BJ (cell line): ENCODE results near the gene RAB11FIP5. TPM values are rescaled to one million over a fixed set of nuclear protein-coding genes. Genes with fewer than 3 reads are reported as not detected.
"Not testable (repeated sequence)": the region's sequence is repeated elsewhere in the genome, so short reads cannot be mapped to it uniquely, and the experiment has no call there.

ENCODE experiments used
- CTCF ChIA-PET: fragments of 350-600 bp; formaldehyde crosslinking; extraction: SDS; loops from one replicate; lab custom pipeline; 2021; ENCODE audit warnings: antibody characterized with exemption, inconsistent platforms; lab: Yijun Ruan, JAX
- POLR2A ChIA-PET: fragments of 300-600 bp; sonication (Branson Sonifier 250); formaldehyde crosslinking; extraction: SDS; loops from one replicate; lab custom pipeline; 2021; ENCODE audit warnings: antibody characterized with exemption; lab: Charles Lee
- DNase-seq: peaks from one replicate; pipeline ENCODE4 v3.0.0-alpha.2; 2011; ENCODE audit warnings: low read depth
- H3K27me3 ChIP-seq: 2 replicates; pipeline ENCODE4 v1.6.0; 2011; ENCODE audit warnings: low read length; ENCODE audit not compliant: control insufficient read depth, insufficient read depth
- H3K36me3 ChIP-seq: 2 replicates; pipeline ENCODE4 v1.5.1; 2011; ENCODE audit warnings: low read length; ENCODE audit not compliant: control insufficient read depth, insufficient read depth
- H3K4me3 ChIP-seq: 2 replicates; pipeline ENCODE4 v1.5.1; 2011; ENCODE audit warnings: low read depth, mild to moderate bottlenecking, control low read depth, low read length
- polyA plus RNA-seq: library from polyadenylated mRNA; depleted of rRNA; stranded (reverse); fragments of >200 nt; gene quantifications from 2 replicates; pipeline ENCODE4 v1.2.3, GENCODE V29; 2011
- TF ChIP-seq, protein P1 (sequence below): IDR thresholded peaks from 2 replicates; pipeline ENCODE4 v1.5.1; 2011; ENCODE audit warnings: low read depth, mild to moderate bottlenecking, control low read depth, inconsistent platforms, low read length, moderate library complexity; ENCODE audit not compliant: insufficient read depth

Gene RAB11FIP5
- polyA plus RNA-seq, 1 experiment: 52.0 TPM

GRCh38 chr2:73103018-73103542, 9.7 kb downstream of the RAB11FIP5 start:
- H3K4me3 ChIP-seq: no peak overlapping the region
- no peak for DNase-seq
- peaks cover 2% of the 10 kb centered on the region; the same call in 1 of the 2 replicates for H3K36me3 ChIP-seq
- TF ChIP-seq, protein P1, sequence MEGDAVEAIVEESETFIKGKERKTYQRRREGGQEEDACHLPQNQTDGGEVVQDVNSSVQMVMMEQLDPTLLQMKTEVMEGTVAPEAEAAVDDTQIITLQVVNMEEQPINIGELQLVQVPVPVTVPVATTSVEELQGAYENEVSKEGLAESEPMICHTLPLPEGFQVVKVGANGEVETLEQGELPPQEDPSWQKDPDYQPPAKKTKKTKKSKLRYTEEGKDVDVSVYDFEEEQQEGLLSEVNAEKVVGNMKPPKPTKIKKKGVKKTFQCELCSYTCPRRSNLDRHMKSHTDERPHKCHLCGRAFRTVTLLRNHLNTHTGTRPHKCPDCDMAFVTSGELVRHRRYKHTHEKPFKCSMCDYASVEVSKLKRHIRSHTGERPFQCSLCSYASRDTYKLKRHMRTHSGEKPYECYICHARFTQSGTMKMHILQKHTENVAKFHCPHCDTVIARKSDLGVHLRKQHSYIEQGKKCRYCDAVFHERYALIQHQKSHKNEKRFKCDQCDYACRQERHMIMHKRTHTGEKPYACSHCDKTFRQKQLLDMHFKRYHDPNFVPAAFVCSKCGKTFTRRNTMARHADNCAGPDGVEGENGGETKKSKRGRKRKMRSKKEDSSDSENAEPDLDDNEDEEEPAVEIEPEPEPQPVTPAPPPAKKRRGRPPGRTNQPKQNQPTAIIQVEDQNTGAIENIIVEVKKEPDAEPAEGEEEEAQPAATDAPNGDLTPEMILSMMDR: no peak
- ChIA-PET CTCF (interaction anchor here (0.7 to 1.5 kb wide), 4 partner anchors 9 to 210 kb away, joined by 3 to 6 read pairs (median 4); no protein-coding TSS in a partner anchor), POLR2A (no interaction called here)
- H3K27me3 ChIP-seq: no peaks in the 10 kb centered on the region

DNA sequence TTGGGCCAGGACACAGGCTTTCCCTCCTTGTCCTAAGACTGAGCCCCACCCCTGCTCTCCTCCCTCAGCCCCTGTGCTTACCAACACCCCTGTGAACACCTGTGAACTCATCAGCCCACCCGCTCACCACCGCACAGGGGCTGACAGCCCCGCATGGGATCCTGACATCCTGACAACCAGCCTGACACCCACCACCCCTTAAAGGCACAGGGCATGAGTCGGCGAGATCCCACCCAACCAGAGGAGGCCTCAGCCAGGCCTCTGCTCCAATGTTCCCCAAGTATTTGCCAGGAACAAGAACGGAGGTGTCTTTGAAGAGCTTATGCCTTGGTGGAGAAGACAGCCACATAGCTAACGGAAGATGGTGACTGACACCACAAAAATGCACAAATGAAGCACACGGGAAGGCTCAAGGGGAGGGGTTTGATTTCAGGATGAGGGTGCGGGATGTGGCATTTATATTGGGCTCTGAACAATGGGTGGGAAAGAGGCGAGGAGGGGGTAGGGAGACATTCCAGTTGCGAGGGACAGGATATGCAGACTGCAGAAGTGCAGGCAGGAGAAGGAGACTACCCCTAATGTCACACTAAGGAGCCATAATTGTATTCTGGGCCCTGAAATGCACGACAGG, 11.0 kb downstream of the RAB11FIP5 start:
- Histone ChIP-seq H3K27me3 (no peaks in the 10 kb centered on the region), H3K36me3 (peaks cover 2% of the 10 kb centered on the region), H3K4me3 (no peak overlapping the region)
- TF ChIP-seq, protein P1: no peak
- POLR2A ChIA-PET: no interaction called here
- CTCF ChIA-PET: interaction anchor here (0.7 kb wide), 1 partner anchor 55 kb away, joined by 3 read pairs; no protein-coding TSS in a partner anchor
- no peak for DNase-seq

GRCh38 chr2:73100956-73101355, 11.8 kb downstream of the RAB11FIP5 start:
- no peaks in the 10 kb centered on the region for H3K27me3 ChIP-seq
- H3K4me3 ChIP-seq: no peak overlapping the region
- H3K36me3 ChIP-seq: peaks cover 2% of the 10 kb centered on the region
- ChIA-PET POLR2A (no interaction called here), CTCF (interaction anchor here (0.6 kb wide), 1 partner anchor 107 kb away, joined by 4 read pairs; no protein-coding TSS in a partner anchor)
- TF ChIP-seq, protein P1: no peak
- DNase-seq: no peak

DNA sequence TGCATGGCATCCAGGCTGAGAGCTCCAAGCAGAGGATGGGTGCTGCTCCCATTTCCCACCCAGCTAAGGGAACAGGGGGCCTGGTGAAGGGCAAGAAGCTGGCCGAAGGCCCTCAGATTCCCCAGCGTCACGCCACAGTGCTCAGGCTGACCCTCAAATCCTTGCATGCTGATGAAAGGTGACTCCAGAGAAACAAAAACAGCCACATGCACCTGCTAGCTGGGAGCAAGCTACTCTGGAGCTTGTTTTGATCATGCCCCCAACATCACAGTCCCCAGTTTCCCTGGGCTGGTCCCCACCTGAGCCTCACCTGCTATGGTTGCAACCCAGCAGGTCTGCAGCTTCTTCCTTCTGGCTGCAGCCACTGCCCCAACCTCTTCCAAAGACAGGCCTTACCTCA, 13.3 kb downstream of the RAB11FIP5 start:
- no peak overlapping the region for H3K4me3 ChIP-seq
- ChIA-PET CTCF (interaction anchor here (0.8 to 1.8 kb wide), 6 partner anchors 10 to 206 kb away, joined by 3 to 5 read pairs (median 4); partner anchors contain the start of gene RAB11FIP5), POLR2A (no interaction called here)
- TF ChIP-seq, protein P1: no peak
- no peak for DNase-seq
- no peaks in the 10 kb centered on the region; the same call in none of the 2 replicates for H3K36me3 ChIP-seq
- H3K27me3 ChIP-seq: no peaks in the 10 kb centered on the region

DNA sequence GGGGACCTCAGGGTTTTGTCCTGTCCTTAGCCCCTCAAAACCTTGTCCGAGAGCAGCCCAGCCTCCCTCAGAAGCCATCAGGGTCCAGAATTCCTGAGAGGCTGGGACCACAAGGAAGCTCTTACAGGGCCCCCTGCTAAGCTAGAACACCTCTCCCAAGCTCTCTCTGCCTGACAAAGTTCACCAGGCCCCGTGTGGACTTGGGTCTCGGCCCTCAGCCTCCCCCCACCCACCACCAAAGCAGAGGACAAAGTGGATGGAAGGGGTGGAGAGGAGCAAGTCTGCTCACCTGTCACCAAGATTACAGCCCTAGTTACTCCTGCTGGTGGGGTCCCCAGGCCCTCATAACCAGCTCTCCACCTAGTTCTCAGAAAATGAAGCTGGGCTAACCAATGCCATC, 16.8 kb downstream of the RAB11FIP5 start:
- Histone ChIP-seq H3K27me3 (no peaks in the 10 kb centered on the region), H3K36me3 (no peaks in the 10 kb centered on the region; the same call in none of the 2 replicates), H3K4me3 (no peak overlapping the region)
- DNase-seq: no peak
- ChIA-PET POLR2A (no interaction called here), CTCF (interaction anchor here (0.5 to 1.6 kb wide), 4 partner anchors 61 to 1047 kb away, joined by 3 to 7 read pairs (median 4); no protein-coding TSS in a partner anchor)
- TF ChIP-seq, protein P1: no peak

DNA sequence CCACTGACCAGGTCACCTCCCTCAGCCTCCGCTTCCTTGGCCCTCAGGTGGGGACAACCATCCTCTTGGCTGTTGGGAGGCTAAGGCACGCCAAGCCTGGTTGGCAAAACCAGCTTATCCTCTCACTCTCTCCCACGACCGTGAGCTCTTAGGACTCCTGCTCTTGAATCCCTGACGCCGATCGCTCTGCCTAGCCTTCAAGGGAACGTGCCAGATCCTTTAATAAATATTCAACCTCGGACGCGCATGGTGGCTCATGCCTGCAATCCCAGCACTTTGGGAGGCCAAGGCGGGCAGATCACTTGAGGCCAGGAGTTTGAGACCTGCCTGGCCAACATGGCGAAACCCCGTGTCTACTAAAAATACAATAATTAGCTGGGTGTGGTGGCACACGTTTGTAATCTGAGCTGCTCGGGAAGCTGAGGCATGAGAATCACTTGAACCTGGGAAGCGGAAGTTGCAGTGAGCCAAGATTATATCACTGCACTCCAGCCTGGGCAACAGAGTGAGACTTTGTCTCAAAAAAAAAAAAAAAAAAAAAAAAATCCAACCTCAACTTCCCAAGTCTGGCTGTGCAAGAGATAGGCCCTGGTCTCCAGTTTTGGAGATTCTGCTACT, 19.0 kb downstream of the RAB11FIP5 start:
- H3K36me3 ChIP-seq, H3K4me3 ChIP-seq, DNase-seq, H3K27me3 ChIP-seq, POLR2A ChIA-PET: not testable (repeated sequence)
- CTCF ChIA-PET: interaction anchor here (0.5 to 2.6 kb wide), 4 partner anchors 9 to 63 kb away, joined by 3 to 12 read pairs (median 6); partner anchors contain the start of gene RAB11FIP5
